CD4-positive, alpha-beta T cell treated with Interferon alpha-2 for 1 hour (primary cell): ENCODE data around the gene EGLN1.
"Not testable (repeated sequence)": the region's sequence is repeated elsewhere in the genome, so short reads cannot be mapped to it uniquely, and the experiment has no call there.

Experiments
- DNase-seq, 2 donors: peaks; one replicate each; pipeline ENCODE4 v3.0.0-alpha.2; 2020 to 2022

Gene EGLN1

GRCh38 chr1:231357187-231357772 lies 64.8 kb downstream of the EGLN1 start:
- DNase-seq: no peak

GRCh38 chr1:231355171-231355570 lies 66.9 kb downstream of the EGLN1 start:
- no peak for DNase-seq

- no peak for DNase-seq
These were observed 67.6 kb downstream of the EGLN1 start for GRCh38 chr1:231354330-231355020.

- no peak for DNase-seq
These were observed 69.0 kb downstream of the EGLN1 start for GRCh38 chr1:231353086-231353485.

GRCh38 chr1:231351816-231352215 lies 70.3 kb downstream of the EGLN1 start:
- no peak for DNase-seq

- not testable (repeated sequence) for DNase-seq
These were observed 73.2 kb downstream of the EGLN1 start for GRCh38 chr1:231348856-231349255.

- DNase-seq: no peak
These were observed 73.6 kb downstream of the EGLN1 start for GRCh38 chr1:231348442-231348841.

GRCh38 chr1:231347961-231348360 lies 74.1 kb downstream of the EGLN1 start:
- no peak for DNase-seq

- no peak for DNase-seq
These were observed 81.6 kb downstream of the EGLN1 start for GRCh38 chr1:231340328-231341013.

GRCh38 chr1:231338270-231339128 lies 83.6 kb downstream of the EGLN1 start, which contains the start of gene SPRTN:
Gene SPRTN, plus strand, starts transcription at chr1:231338293. Its CDS starts 91 bp downstream, at chr1:231338384.
- no peak for DNase-seq

- DNase-seq: peak; percentile 97 to 99
These were observed 84.4 kb downstream of the EGLN1 start, which contains the start of gene EXOC8 for GRCh38 chr1:231337472-231338269. Gene EXOC8, minus strand, starts transcription at chr1:231337852. Its CDS starts 107 bp downstream, at chr1:231337745.

- DNase-seq: no peak
These were observed 85.0 kb downstream of the EGLN1 start for GRCh38 chr1:231337043-231337471.

- DNase-seq: no peak
These were observed 86.2 kb downstream of the EGLN1 start for GRCh38 chr1:231335663-231336602.

GRCh38 chr1:231334952-231335351 lies 87.1 kb downstream of the EGLN1 start:
- no peak for DNase-seq

- DNase-seq: no peak
These were observed 87.9 kb downstream of the EGLN1 start for GRCh38 chr1:231334079-231334666.

GRCh38 chr1:231332761-231333160 lies 89.3 kb downstream of the EGLN1 start:
- DNase-seq: no peak

- no peak for DNase-seq
These were observed 92.6 kb downstream of the EGLN1 start for GRCh38 chr1:231329483-231329882.

GRCh38 chr1:231327617-231328016 lies 94.5 kb downstream of the EGLN1 start:
- no peak for DNase-seq

GRCh38 chr1:231326248-231326647 lies 95.8 kb downstream of the EGLN1 start:
- no peak for DNase-seq

- no peak for DNase-seq
These were observed 97.4 kb downstream of the EGLN1 start for GRCh38 chr1:231324660-231325059.
